Mesenchymal stem cell (in vitro differentiated cells and primary cell): Measurements from ENCODE around the gene FOXO6.
A peak's percentile ranks its signal among the peaks of the same experiment; 100 is the strongest.

Experiments used
- DNase-seq: peaks from one replicate; pipeline ENCODE4 v3.0.0-alpha.2; 2013
- H2AFZ ChIP-seq: one replicate; pipeline ENCODE4 v1.6.1; 2013; ENCODE audit warnings: low read depth, mild to moderate bottlenecking, control low read depth, inconsistent platforms, low read length, moderate library complexity
- H2AK5ac ChIP-seq: 2 replicates; pipeline ENCODE4 v1.6.1; 2013; ENCODE audit warnings: low read length, moderate library complexity, mild to moderate bottlenecking, inconsistent platforms; ENCODE audit not compliant: severe bottlenecking
- H2BK120ac ChIP-seq: one replicate; pipeline ENCODE4 v1.6.1; 2013; ENCODE audit warnings: low read depth, mild to moderate bottlenecking, inconsistent platforms, low read length, moderate library complexity
- H2BK12ac ChIP-seq, 2 experiments: one replicate each; pipeline ENCODE4 v1.6.1; 2013; ENCODE audit warnings: inconsistent platforms in 2 of 2, low read length in 2 of 2, mild to moderate bottlenecking in 2 of 2, moderate library complexity in 2 of 2, control low read depth in 1 of 2
- H2BK15ac ChIP-seq: one replicate; pipeline ENCODE4 v1.6.1; 2013; ENCODE audit warnings: mild to moderate bottlenecking, low read depth, inconsistent platforms; ENCODE audit not compliant: poor library complexity, severe bottlenecking
- H2BK5ac ChIP-seq: 2 replicates; pipeline ENCODE4 v1.6.1; 2013; ENCODE audit warnings: low read depth, mild to moderate bottlenecking, low read length, control low read depth, inconsistent platforms; ENCODE audit not compliant: poor library complexity, severe bottlenecking
- H3K14ac ChIP-seq, 2 experiments: one replicate each; pipeline ENCODE4 v1.6.1; 2013; ENCODE audit warnings: inconsistent platforms in 2 of 2, low read length in 2 of 2, control low read depth in 1 of 2, mild to moderate bottlenecking in 1 of 2, moderate library complexity in 1 of 2
- H3K18ac ChIP-seq, 2 experiments: one replicate each; pipeline ENCODE4 v1.6.1; 2013; ENCODE audit warnings: inconsistent platforms in 2 of 2, low read length in 2 of 2, control low read depth in 1 of 2, low read depth in 1 of 2, mild to moderate bottlenecking in 1 of 2
- H3K23ac ChIP-seq, 2 experiments: one replicate each; pipeline ENCODE4 v1.6.1; 2013; ENCODE audit warnings: inconsistent platforms in 2 of 2, low read length in 2 of 2, mild to moderate bottlenecking in 2 of 2, moderate library complexity in 2 of 2, control low read depth in 1 of 2
- H3K27ac ChIP-seq: 2 replicates; pipeline ENCODE4 v1.5.1; 2013; ENCODE audit warnings: mild to moderate bottlenecking, moderate library complexity, low read length, control low read depth, inconsistent platforms; ENCODE audit not compliant: poor library complexity, severe bottlenecking
- H3K27me3 ChIP-seq, 2 experiments: 2 replicates each; pipeline versions ENCODE4 v1.6.1 to v1.7.0; 2013; ENCODE audit warnings: low read length in 2 of 2, mild to moderate bottlenecking in 2 of 2, moderate library complexity in 2 of 2, control low read depth in 1 of 2, inconsistent platforms in 1 of 2; ENCODE audit not compliant: control insufficient read depth in 1 of 2, insufficient read depth in 1 of 2
- H3K36me3 ChIP-seq, 2 experiments: 2 replicates each; pipeline versions ENCODE4 v1.6.1 to v1.7.0; 2013; ENCODE audit warnings: low read length in 2 of 2, control low read depth in 1 of 2, inconsistent platforms in 1 of 2, low read depth in 1 of 2, mild to moderate bottlenecking in 1 of 2; ENCODE audit not compliant: insufficient read depth in 2 of 2, control insufficient read depth in 1 of 2
- H3K4ac ChIP-seq, 2 experiments: one replicate each; pipeline ENCODE4 v1.6.1; 2013; ENCODE audit warnings: inconsistent platforms in 2 of 2, low read length in 2 of 2, mild to moderate bottlenecking in 2 of 2, moderate library complexity in 2 of 2, control low read depth in 1 of 2, low read depth in 1 of 2
- H3K4me1 ChIP-seq: 2 replicates; pipeline ENCODE4 v1.6.1; 2013; ENCODE audit warnings: low read depth, low read length, control low read depth; ENCODE audit not compliant: control insufficient read depth, insufficient read depth
- H3K4me2 ChIP-seq: 2 replicates; pipeline ENCODE4 v1.6.1; 2013; ENCODE audit warnings: low read length, mild to moderate bottlenecking, inconsistent platforms; ENCODE audit not compliant: poor library complexity, severe bottlenecking
- H3K4me3 ChIP-seq, 2 experiments: 2 replicates each; pipeline versions ENCODE4 v1.5.1 to v1.7.0; 2013; ENCODE audit warnings: low read length in 2 of 2, mild to moderate bottlenecking in 2 of 2, control low read depth in 1 of 2, low read depth in 1 of 2; ENCODE audit not compliant: insufficient read depth in 1 of 2
- H3K79me1 ChIP-seq: replicated peaks from 2 replicates; pipeline ENCODE4 v1.6.1; 2013; ENCODE audit warnings: mild to moderate bottlenecking, control low read depth, low read length, inconsistent platforms; ENCODE audit not compliant: poor library complexity, severe bottlenecking
- H3K9ac ChIP-seq: 2 replicates; pipeline ENCODE4 v1.7.0; 2013; ENCODE audit warnings: mild to moderate bottlenecking, low read length, moderate library complexity
- H3K9me3 ChIP-seq: 2 replicates; pipeline ENCODE4 v1.7.0; 2013; ENCODE audit warnings: mild to moderate bottlenecking, low read length; ENCODE audit not compliant: control insufficient read depth
- H4K8ac ChIP-seq: one replicate; pipeline ENCODE4 v1.6.1; 2013; ENCODE audit warnings: inconsistent platforms, mild to moderate bottlenecking, low read length, moderate library complexity
- H4K91ac ChIP-seq: one replicate; pipeline ENCODE4 v1.6.1; 2013; ENCODE audit warnings: mild to moderate bottlenecking, low read length, inconsistent platforms
- WGBS: methylation state at CpG from one replicate; pipeline ENCODE4 v1.1.7; 2013; ENCODE audit warnings: mixed read lengths; 5-methylcytosine and 5-hydroxymethylcytosine counted together

The FOXO6 gene

GRCh38 chr1:41368801-41369200, 7.6 kb downstream of the FOXO6 start:
- no peak overlapping the region for H2AFZ ChIP-seq
- no peak overlapping the region for H3K4ac ChIP-seq
- H4K91ac ChIP-seq: no peak overlapping the region
- H2BK120ac ChIP-seq: no peak overlapping the region
- no peak overlapping the region for H3K27ac ChIP-seq
- no peak overlapping the region for H2BK15ac ChIP-seq
- no peak overlapping the region for H3K14ac ChIP-seq
- H3K4me3 ChIP-seq: no peak overlapping the region
- no peak for DNase-seq
- WGBS: 74% methylated on average over 7 of the region's 7 CpGs
- no peak overlapping the region for H3K23ac ChIP-seq
- H3K4me1 ChIP-seq: peaks cover 28% of the 10 kb centered on the region
- no peak overlapping the region for H2BK12ac ChIP-seq
- no peaks in the 10 kb centered on the region for H3K36me3 ChIP-seq
- no peak overlapping the region for H3K9ac ChIP-seq
- H2AK5ac ChIP-seq: no peak overlapping the region
- no peak overlapping the region for H2BK5ac ChIP-seq
- no peak overlapping the region for H3K18ac ChIP-seq
- H3K4me2 ChIP-seq: no peak overlapping the region
- no peak overlapping the region for H4K8ac ChIP-seq
- H3K79me1 ChIP-seq: no peaks in the 10 kb centered on the region
- no peaks in the 10 kb centered on the region for H3K9me3 ChIP-seq
- peaks cover 71 to 90% of the 10 kb centered on the region in 2 experiments for H3K27me3 ChIP-seq

GRCh38 chr1:41369531-41369930, 8.3 kb downstream of the FOXO6 start:
- DNase-seq: no peak
- H3K9me3 ChIP-seq: no peaks in the 10 kb centered on the region
- no peak overlapping the region for H3K27ac ChIP-seq
- no peak overlapping the region for H2BK12ac ChIP-seq
- H2AFZ ChIP-seq: no peak overlapping the region
- H3K4ac ChIP-seq: no peak overlapping the region
- H3K27me3 ChIP-seq: peaks cover 73 to 91% of the 10 kb centered on the region in 2 experiments
- H3K4me1 ChIP-seq: peaks cover 28% of the 10 kb centered on the region
- 100% methylated on average over 2 of the region's 2 CpGs for WGBS
- H4K91ac ChIP-seq: no peak overlapping the region
- no peak overlapping the region for H2AK5ac ChIP-seq
- H3K23ac ChIP-seq: no peak overlapping the region
- no peaks in the 10 kb centered on the region for H3K79me1 ChIP-seq
- H3K9ac ChIP-seq: no peak overlapping the region
- no peak overlapping the region for H2BK15ac ChIP-seq
- H3K36me3 ChIP-seq: no peaks in the 10 kb centered on the region
- H3K18ac ChIP-seq: no peak overlapping the region
- H3K14ac ChIP-seq: peak overlapping the region in 1 of 2 experiments; percentile 18
- no peak overlapping the region for H3K4me3 ChIP-seq
- no peak overlapping the region for H3K4me2 ChIP-seq
- no peak overlapping the region for H2BK120ac ChIP-seq
- no peak overlapping the region for H2BK5ac ChIP-seq
- H4K8ac ChIP-seq: no peak overlapping the region

- H3K4me2 ChIP-seq: no peak overlapping the region
- no peak for DNase-seq
- no peak overlapping the region for H2AK5ac ChIP-seq
- H2BK5ac ChIP-seq: no peak overlapping the region
- H3K14ac ChIP-seq: no peak overlapping the region
- H3K23ac ChIP-seq: no peak overlapping the region
- no peak overlapping the region for H3K9ac ChIP-seq
- no peak overlapping the region for H2BK120ac ChIP-seq
- H3K27me3 ChIP-seq: peaks cover 69 to 88% of the 10 kb centered on the region in 2 experiments
- no peak overlapping the region for H3K4me3 ChIP-seq
- H4K91ac ChIP-seq: no peak overlapping the region
- no peaks in the 10 kb centered on the region for H3K79me1 ChIP-seq
- no peak overlapping the region for H2AFZ ChIP-seq
- no peak overlapping the region for H4K8ac ChIP-seq
- no peak overlapping the region for H3K4ac ChIP-seq
- no peak overlapping the region for H2BK15ac ChIP-seq
- H3K4me1 ChIP-seq: peaks cover 30% of the 10 kb centered on the region
- H2BK12ac ChIP-seq: no peak overlapping the region
- no peaks in the 10 kb centered on the region for H3K9me3 ChIP-seq
- H3K36me3 ChIP-seq: no peaks in the 10 kb centered on the region
- WGBS: 71% methylated on average over 2 of the region's 4 CpGs
- no peak overlapping the region for H3K27ac ChIP-seq
- H3K18ac ChIP-seq: no peak overlapping the region
Observed at GRCh38 chr1:41370225-41370624, 9.0 kb downstream of the FOXO6 start.

GRCh38 chr1:41370756-41371420, 9.7 kb downstream of the FOXO6 start:
- H3K14ac ChIP-seq: peak overlapping the region in 1 of 2 experiments; percentile 50
- no peak overlapping the region for H3K4ac ChIP-seq
- no peak overlapping the region for H3K4me2 ChIP-seq
- no peak overlapping the region for H3K9ac ChIP-seq
- no peak overlapping the region for H2BK5ac ChIP-seq
- H2BK15ac ChIP-seq: no peak overlapping the region
- H3K79me1 ChIP-seq: no peaks in the 10 kb centered on the region
- no peaks in the 10 kb centered on the region for H3K36me3 ChIP-seq
- no peak overlapping the region for H3K23ac ChIP-seq
- H3K18ac ChIP-seq: no peak overlapping the region
- no peak overlapping the region for H2BK120ac ChIP-seq
- no peak overlapping the region for H4K8ac ChIP-seq
- H3K4me1 ChIP-seq: peaks cover 27% of the 10 kb centered on the region
- H3K27ac ChIP-seq: no peak overlapping the region
- no peak overlapping the region for H2AFZ ChIP-seq
- no peak overlapping the region for H2AK5ac ChIP-seq
- no peaks in the 10 kb centered on the region for H3K9me3 ChIP-seq
- H4K91ac ChIP-seq: no peak overlapping the region
- DNase-seq: no peak
- 87% methylated on average over 5 of the region's 5 CpGs for WGBS
- peaks cover 66 to 87% of the 10 kb centered on the region in 2 experiments for H3K27me3 ChIP-seq
- no peak overlapping the region for H3K4me3 ChIP-seq
- H2BK12ac ChIP-seq: no peak overlapping the region
